HEK293T (cell line): Measurements from ENCODE around the gene C16orf90.

Experiments used
- CTCF ChIA-PET: fragments of 350-600 bp; formaldehyde crosslinking; extraction: SDS; loops from one replicate; lab custom pipeline; 2021; ENCODE audit warnings: antibody characterized with exemption, inconsistent platforms; lab: Yijun Ruan, JAX
- POLR2A ChIA-PET: fragments of 350-600 bp; formaldehyde crosslinking; extraction: SDS; loops from one replicate; lab custom pipeline; 2020; ENCODE audit warnings: antibody characterized with exemption, inconsistent platforms; lab: Yijun Ruan, JAX
- DNase-seq: peaks from one replicate; pipeline ENCODE4 v3.0.0; 2012; ENCODE audit warnings: mixed read lengths; ENCODE audit errors: extremely low spot score
- ARNT ChIP-seq: fragments of 450-650 bp; IDR thresholded peaks from 2 replicates; pipeline ENCODE4 v1.6.1; 2017; ENCODE audit warnings: mild to moderate bottlenecking
- BHLHE40 ChIP-seq: fragments of 450-650 bp; IDR thresholded peaks from 2 replicates; pipeline ENCODE4 v1.6.1; 2016; ENCODE audit warnings: mild to moderate bottlenecking, moderate library complexity, borderline replicate concordance
- CTBP1 ChIP-seq: fragments of 450-650 bp; IDR thresholded peaks from 2 replicates; pipeline ENCODE4 v1.6.1; 2016; ENCODE audit warnings: borderline replicate concordance
- ELF4 ChIP-seq: fragments of 450-650 bp; IDR thresholded peaks from 2 replicates; pipeline ENCODE4 v1.6.1; 2017; ENCODE audit warnings: antibody characterized with exemption
- FOXA1 ChIP-seq: fragments of 450-650 bp; IDR thresholded peaks from 2 replicates; pipeline ENCODE4 v1.6.1; 2016; ENCODE audit warnings: mild to moderate bottlenecking
- FOXK2 ChIP-seq: fragments of 450-650 bp; IDR thresholded peaks from 2 replicates; pipeline ENCODE4 v1.6.1; 2016; ENCODE audit warnings: mild to moderate bottlenecking
- FOXM1 ChIP-seq: fragments of 450-650 bp; IDR thresholded peaks from 2 replicates; pipeline ENCODE4 v1.6.1; 2017; ENCODE audit warnings: mild to moderate bottlenecking, borderline replicate concordance
- HDGF ChIP-seq: fragments of 450-650 bp; IDR thresholded peaks from 2 replicates; pipeline ENCODE4 v1.6.1; 2017; ENCODE audit warnings: antibody characterized with exemption, borderline replicate concordance
- L3MBTL2 ChIP-seq: fragments of 450-650 bp; conservative IDR thresholded peaks from 2 replicates; pipeline ENCODE4 v1.6.1; 2016; ENCODE audit warnings: mild to moderate bottlenecking
- LEF1 ChIP-seq: fragments of 450-650 bp; IDR thresholded peaks from 2 replicates; pipeline ENCODE4 v1.6.1; 2017; ENCODE audit warnings: mild to moderate bottlenecking, borderline replicate concordance
- NFRKB ChIP-seq: fragments of 450-650 bp; IDR thresholded peaks from 2 replicates; pipeline ENCODE4 v1.6.1; 2016; ENCODE audit warnings: mild to moderate bottlenecking, moderate library complexity
- PKNOX1 ChIP-seq: fragments of 450-650 bp; IDR thresholded peaks from 2 replicates; pipeline ENCODE4 v1.6.1; 2016
- SP1 ChIP-seq: fragments of 450-650 bp; IDR thresholded peaks from 2 replicates; pipeline ENCODE4 v1.6.1; 2017
- SUZ12 ChIP-seq: fragments of 450-650 bp; IDR thresholded peaks from 2 replicates; pipeline ENCODE4 v1.6.1; 2016; ENCODE audit warnings: mild to moderate bottlenecking
- TARDBP ChIP-seq: fragments of 450-650 bp; IDR thresholded peaks from 2 replicates; pipeline ENCODE4 v1.6.1; 2016
- ZNF384 ChIP-seq: fragments of 450-650 bp; IDR thresholded peaks from 2 replicates; pipeline ENCODE4 v1.6.1; 2016

Gene C16orf90

GRCh38 chr16:3470723-3471122 lies 24.6 kb downstream of the C16orf90 start:
- no peak for DNase-seq
- ChIA-PET POLR2A (interaction anchor here (0.6 kb wide), 1 partner anchor 27 kb away, joined by 3 read pairs; the partner anchor contains the start of genes NAA60 and ZNF597), CTCF (no interaction called here)
- TF ChIP-seq ARNT (no peak), L3MBTL2 (no peak), SP1 (no peak), ELF4 (no peak), LEF1 (no peak), FOXA1 (no peak), SUZ12 (no peak)

- CTCF ChIA-PET = no interaction called here
- TF ChIP-seq BHLHE40 (no peak), HDGF (no peak), SUZ12 (no peak)
- DNase-seq = no peak
- POLR2A ChIA-PET = no interaction called here
Observed at GRCh38 chr16:3469736-3470135, 25.6 kb downstream of the C16orf90 start.

GRCh38 chr16:3468501-3468900 lies 26.8 kb downstream of the C16orf90 start:
- ChIA-PET CTCF (no interaction called here), POLR2A (no interaction called here)
- no peak for DNase-seq
- no peak for TF ChIP-seq ARNT
- no peak for TF ChIP-seq TARDBP
- no peak for TF ChIP-seq CTBP1
- no peak for TF ChIP-seq ELF4
- TF ChIP-seq LEF1 = no peak
- no peak for TF ChIP-seq SP1
- no peak for TF ChIP-seq NFRKB
- no peak for TF ChIP-seq SUZ12
- TF ChIP-seq FOXA1 = no peak
- TF ChIP-seq FOXM1 = no peak
- no peak for TF ChIP-seq PKNOX1
- no peak for TF ChIP-seq FOXK2
- TF ChIP-seq L3MBTL2 = no peak

- ChIA-PET CTCF (no interaction called here), POLR2A (no interaction called here)
- TF ChIP-seq NFRKB = no peak
- DNase-seq = no peak
Observed at GRCh38 chr16:3467921-3468320, 27.4 kb downstream of the C16orf90 start.

- POLR2A ChIA-PET = no interaction called here
- no peak for TF ChIP-seq TARDBP
- TF ChIP-seq ELF4 = no peak
- no peak for TF ChIP-seq BHLHE40
- CTCF ChIA-PET = no interaction called here
Observed at GRCh38 chr16:3467182-3467581, 28.1 kb downstream of the C16orf90 start.

GRCh38 chr16:3465911-3466584 lies 29.2 kb downstream of the C16orf90 start:
- DNase-seq = no peak
- no peak for TF ChIP-seq HDGF
- no peak for TF ChIP-seq ZNF384
- TF ChIP-seq SP1 = no peak
- no peak for TF ChIP-seq LEF1
- TF ChIP-seq NFRKB = no peak
- TF ChIP-seq CTBP1 = no peak
- TF ChIP-seq FOXA1 = no peak
- no peak for TF ChIP-seq FOXK2
- no peak for TF ChIP-seq ARNT
- TF ChIP-seq BHLHE40 = no peak
- TF ChIP-seq FOXM1 = no peak
- POLR2A ChIA-PET = no interaction called here
- CTCF ChIA-PET = no interaction called here

More at GRCh38 chr16:3467182-3467581, 28.1 kb downstream of the C16orf90 start:
- no peak for DNase-seq

GRCh38 chr16:3465301-3465700 lies 30.0 kb downstream of the C16orf90 start:
- ChIA-PET POLR2A (no interaction called here), CTCF (no interaction called here)
- DNase-seq = no peak
- TF ChIP-seq FOXA1 (no peak), NFRKB (no peak), SP1 (no peak), PKNOX1 (no peak), HDGF (no peak), FOXK2 (no peak), TARDBP (no peak), LEF1 (no peak), FOXM1 (no peak), ZNF384 (no peak), SUZ12 (no peak), L3MBTL2 (no peak), BHLHE40 (no peak)
